AG10803 (cell line): ENCODE measurements around the gene CERS6.

ENCODE experiments used
- DNase-seq: peaks from one replicate; pipeline ENCODE4 v3.0.0; 2010; ENCODE audit warnings: low read depth
- H3K4me3 ChIP-seq: 2 replicates; pipeline ENCODE4 v1.5.1; 2011; ENCODE audit warnings: mild to moderate bottlenecking, low read length, control low read depth
- CTCF ChIP-seq: conservative IDR thresholded peaks from 2 replicates; pipeline ENCODE4 v1.5.1; 2011; ENCODE audit warnings: mild to moderate bottlenecking, low read length, control low read depth, inconsistent platforms

CERS6 gene

GRCh38 chr2:168742258-168742932, 286.3 kb downstream of the CERS6 start:
- no peak overlapping the region for H3K4me3 ChIP-seq
- no peak for TF ChIP-seq CTCF
- no peak for DNase-seq

GRCh38 chr2:168744844-168745243, 288.8 kb downstream of the CERS6 start:
- no peak for TF ChIP-seq CTCF
- DNase-seq = no peak
- H3K4me3 ChIP-seq = no peak overlapping the region

GRCh38 chr2:168748461-168748860, 292.4 kb downstream of the CERS6 start:
- no peak overlapping the region for H3K4me3 ChIP-seq
- no peak for DNase-seq
- no peak for TF ChIP-seq CTCF

GRCh38 chr2:168749297-168749696, 293.2 kb downstream of the CERS6 start:
- no peak overlapping the region for H3K4me3 ChIP-seq
- no peak for TF ChIP-seq CTCF
- no peak for DNase-seq

- no peak for DNase-seq
- no peak for TF ChIP-seq CTCF
- no peak overlapping the region for H3K4me3 ChIP-seq
These were observed 295.1 kb downstream of the CERS6 start for GRCh38 chr2:168751104-168751740.

GRCh38 chr2:168752361-168752760, 296.3 kb downstream of the CERS6 start:
- DNase-seq = no peak
- TF ChIP-seq CTCF = no peak
- H3K4me3 ChIP-seq = no peak overlapping the region

GRCh38 chr2:168753765-168754329, 297.8 kb downstream of the CERS6 start:
- no peak overlapping the region for H3K4me3 ChIP-seq
- no peak for DNase-seq
- TF ChIP-seq CTCF = no peak
